HPDE6-E6E7 (cell line): ENCODE results near the gene PEX16.

ENCODE experiments used
- DNase-seq: peaks from one replicate; pipeline ENCODE4 v3.0.0; 2011; ENCODE audit warnings: missing footprints; ENCODE audit errors: extremely low spot score

Gene PEX16

GRCh38 chr11:45917623-45918330 is at the start of gene PEX16:
PEX16 (minus strand) TSS chr11:45917877; CDS start chr11:45917811, 66 bp downstream.
- peak; percentile 98 for DNase-seq

DNA sequence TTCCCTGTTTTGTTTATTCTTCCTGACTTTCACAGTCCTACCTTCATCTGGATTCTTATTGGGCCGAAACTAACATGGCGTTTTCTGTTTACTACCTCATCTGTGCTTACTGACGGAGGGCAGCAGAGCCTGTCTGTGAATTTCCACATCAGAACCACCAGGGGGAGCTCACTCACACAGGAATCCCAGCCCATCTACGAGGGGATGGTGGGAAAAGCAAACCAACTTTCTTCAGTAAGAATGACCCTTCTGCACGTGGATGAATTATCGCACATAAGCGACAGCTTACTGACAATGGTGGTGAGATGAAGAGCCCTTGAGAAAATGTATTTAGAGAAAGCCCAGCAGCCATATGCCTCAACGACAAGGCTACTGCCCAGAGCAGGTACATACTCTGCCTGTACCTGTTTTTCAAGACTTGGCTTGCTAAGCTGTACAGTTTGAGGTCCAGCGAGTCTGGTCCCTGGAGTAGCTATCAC is 47.3 kb upstream of the PEX16 start:
- DNase-seq: peak; percentile 72

DNA sequence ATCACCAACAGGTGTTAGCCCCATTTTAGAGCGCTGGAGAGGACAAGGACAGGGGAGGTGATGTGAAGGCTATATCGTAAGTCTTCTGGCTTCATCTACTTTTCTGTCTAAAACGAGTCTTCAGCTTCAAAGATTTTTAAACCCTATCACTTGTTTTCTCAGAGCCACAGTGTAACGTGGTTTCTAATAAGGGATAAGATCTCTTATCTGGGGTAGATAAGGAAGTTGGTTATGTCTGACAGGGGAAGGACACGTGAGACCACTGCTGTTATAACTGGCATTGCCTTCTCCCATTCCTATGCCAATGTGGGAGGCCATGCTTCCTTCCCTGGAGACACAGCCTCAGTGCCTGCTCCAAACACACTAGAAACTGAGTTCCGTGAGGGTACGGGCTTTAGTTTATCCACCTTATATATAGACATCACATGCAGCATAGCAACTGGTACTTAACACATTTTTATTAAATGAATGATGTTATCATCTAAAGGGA is 44.1 kb upstream of the PEX16 start:
- DNase-seq: no peak

GRCh38 chr11:45960387-45961095 is 42.9 kb upstream of the PEX16 start:
- DNase-seq: no peak

- no peak for DNase-seq
These were observed 42.2 kb upstream of the PEX16 start for GRCh38 chr11:45959851-45960250.

DNA sequence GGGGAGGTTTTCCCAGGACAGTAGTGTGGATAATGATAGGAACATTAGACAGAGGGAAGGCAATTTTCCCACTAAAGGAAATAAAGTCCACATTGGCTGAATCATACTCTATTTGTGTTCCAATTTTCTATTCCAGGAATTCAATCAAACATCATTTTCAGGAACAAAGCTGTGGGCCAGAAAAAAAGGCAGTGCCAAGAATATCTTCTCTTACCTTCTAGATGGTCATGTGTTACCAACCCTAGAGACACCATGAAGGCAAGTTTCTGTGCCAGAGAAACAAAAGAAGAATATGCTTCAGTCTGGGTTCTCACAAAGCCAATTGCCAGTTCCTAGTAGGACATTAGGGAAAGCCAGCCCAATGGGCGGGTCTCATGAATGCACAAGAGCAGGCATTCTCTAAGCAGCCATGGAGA is 32.3 kb upstream of the PEX16 start:
- DNase-seq: no peak

DNA sequence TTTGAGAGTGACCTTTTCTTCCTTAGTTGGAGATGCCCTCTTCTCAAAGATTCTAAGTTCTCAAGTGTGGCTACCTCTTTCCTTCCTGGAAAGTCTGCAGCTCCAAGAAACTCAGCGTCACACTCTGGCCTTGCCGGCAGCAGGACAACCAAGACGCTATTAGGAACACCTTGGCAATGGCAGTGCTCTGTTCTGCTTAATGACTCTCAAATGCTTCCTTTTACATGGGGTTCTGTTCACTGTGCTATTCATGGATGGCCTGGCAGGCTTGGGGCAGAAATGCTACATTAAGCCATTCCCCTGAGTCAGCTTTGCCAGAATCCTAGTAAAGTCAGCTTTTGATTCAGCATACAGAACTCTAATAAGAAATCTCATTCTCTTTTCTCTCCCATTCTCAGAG is 30.7 kb upstream of the PEX16 start:
- no peak for DNase-seq

DNA sequence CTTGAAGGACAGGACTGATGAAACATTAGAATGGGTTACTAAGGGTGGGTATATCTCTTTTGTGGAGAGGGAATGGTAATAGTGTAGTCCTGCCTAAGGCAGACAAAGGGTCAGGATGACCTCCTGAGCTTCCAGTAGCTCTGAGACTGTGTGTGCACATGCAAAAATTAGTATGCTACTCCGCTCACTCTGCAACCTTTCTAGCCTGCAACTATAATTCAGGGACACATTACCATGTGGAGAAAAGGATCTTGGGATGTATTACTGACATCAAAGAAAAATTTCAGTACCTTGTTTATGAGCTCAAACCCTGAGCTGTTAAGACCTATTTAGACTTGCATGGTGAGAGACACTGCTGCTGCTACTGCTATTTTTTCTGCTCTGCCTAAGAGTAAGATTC is 30.2 kb upstream of the PEX16 start:
- no peak for DNase-seq

DNA sequence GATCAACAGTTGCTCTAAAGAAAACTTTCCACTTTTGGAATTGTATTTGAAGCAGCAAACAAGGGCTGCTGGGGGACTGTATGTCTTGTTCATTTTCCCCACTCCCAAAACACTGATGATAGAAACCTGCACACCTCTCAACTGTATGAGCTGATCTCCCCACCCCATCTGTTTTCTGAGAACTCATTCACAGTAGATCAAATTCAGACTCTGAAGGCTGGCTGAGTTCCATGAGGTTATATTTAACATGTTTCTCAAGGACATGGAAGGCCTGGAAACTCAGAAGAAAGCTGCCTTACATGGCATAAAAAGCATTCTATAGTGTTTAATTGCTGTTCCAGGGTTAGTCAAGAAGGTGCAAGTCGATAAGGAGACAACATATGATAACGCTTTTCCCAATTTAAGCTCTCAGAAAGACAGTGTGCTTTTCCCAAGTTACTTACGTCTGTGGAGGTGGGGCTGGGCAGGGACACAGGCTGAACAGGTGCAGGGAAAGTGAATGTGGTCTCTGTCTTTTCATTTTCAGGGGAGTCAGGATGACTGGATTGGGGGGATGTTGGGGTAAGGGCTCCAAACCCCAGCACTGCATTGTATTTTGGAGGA is 27.8 kb upstream of the PEX16 start:
- DNase-seq: no peak

DNA sequence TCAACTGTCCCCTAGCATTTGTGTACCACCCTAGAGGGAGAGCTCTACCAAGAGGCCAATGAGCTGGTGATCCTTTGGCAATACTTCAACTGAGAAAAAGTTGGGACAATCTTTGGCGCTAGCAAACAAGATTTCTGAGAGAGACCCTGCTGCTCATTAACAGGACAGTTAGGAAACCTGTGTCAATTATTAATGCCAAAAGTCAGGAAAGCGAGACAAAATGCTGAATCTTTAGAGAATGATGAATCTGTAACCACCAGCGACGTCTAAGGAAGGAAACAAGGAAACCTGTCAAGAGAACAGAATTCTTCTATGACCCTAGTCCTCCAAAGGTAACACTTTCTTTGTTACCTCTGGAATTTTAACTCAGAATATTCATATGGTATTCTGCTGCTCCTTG is 24.7 kb upstream of the PEX16 start:
- no peak for DNase-seq

- no peak for DNase-seq
These were observed 23.6 kb upstream of the PEX16 start for GRCh38 chr11:45941285-45941684.

GRCh38 chr11:45939836-45940235 is 22.2 kb upstream of the PEX16 start:
- DNase-seq: no peak

DNA sequence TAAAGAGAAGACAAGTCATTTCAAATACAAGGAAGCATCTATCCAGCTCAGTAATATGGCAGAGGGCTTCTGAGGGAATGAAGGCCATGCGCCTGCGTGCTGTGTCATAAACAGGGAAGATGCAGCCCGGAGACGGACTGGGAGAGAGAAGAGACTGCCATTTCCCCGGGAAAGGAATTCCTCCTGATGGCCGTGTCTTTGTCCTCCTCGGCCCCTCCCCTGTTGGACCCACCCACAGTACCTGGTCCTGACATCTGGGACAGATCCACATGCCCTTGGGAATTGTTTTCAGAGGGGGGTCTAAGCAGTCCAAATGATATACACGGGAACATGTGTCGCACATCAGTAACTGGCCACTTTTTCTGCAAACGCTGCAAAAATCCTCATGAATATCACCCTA is 20.2 kb upstream of the PEX16 start:
- DNase-seq: no peak

DNA sequence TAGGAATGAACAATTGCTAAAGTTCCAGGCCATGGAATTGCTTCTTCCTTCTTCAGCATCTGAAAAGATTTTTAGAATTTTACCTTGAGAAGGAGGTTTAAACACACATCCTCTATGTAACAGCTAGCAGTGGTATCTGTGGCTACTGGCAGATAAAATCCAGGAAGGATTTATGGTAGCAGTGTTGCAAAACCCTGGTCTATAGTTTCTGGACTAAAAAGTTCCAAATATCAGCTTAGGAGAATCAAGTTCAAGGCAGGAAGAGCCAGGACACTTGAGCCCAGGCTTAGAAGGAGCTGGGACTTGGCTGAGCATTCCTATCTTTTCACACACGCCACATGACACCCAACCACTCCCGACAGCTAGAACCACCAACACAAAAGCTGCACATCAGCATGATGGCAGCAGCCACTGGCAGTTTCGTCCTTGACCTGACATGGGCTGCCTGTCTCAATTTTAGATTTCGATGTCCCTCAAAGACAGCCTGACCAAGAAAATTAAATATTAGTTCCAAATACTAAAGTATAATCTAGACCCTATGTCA is 18.9 kb upstream of the PEX16 start:
- DNase-seq: no peak

DNA sequence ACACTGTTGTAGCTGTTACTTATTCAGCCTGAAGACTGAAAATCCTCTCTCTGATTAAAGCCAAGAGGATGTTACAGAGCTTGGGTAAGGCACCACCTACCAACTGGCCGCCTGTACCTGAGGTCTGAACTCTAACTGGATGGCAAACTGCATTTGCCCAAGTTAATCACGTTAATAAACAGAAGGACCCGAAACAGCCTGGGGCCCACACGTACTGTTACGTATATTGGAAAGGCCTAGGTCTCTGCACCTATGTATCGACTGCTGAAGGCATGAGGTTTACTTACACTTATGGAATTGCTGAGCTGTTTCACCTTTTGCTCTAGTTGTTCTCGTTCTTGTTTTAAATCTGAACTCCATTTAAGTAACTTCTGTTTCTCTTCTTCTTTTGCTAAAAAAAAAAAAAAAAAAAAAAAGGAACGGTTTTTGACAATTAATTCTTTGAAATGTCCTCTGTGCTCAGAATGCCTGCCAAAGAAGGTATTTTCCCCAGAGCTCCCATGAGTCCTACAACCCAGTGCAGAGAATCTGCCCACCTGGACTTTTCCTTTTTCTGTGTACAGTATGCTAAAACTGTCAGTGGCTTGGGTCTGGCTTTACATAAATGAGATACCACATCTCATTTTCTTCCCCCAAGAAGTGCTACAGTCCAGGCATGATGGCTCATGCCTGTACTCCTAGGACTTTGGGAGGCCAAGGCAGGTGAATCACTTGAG is 17.8 kb upstream of the PEX16 start:
- DNase-seq: no peak

GRCh38 chr11:45934580-45935318 is 17.1 kb upstream of the PEX16 start:
- DNase-seq: no peak

DNA sequence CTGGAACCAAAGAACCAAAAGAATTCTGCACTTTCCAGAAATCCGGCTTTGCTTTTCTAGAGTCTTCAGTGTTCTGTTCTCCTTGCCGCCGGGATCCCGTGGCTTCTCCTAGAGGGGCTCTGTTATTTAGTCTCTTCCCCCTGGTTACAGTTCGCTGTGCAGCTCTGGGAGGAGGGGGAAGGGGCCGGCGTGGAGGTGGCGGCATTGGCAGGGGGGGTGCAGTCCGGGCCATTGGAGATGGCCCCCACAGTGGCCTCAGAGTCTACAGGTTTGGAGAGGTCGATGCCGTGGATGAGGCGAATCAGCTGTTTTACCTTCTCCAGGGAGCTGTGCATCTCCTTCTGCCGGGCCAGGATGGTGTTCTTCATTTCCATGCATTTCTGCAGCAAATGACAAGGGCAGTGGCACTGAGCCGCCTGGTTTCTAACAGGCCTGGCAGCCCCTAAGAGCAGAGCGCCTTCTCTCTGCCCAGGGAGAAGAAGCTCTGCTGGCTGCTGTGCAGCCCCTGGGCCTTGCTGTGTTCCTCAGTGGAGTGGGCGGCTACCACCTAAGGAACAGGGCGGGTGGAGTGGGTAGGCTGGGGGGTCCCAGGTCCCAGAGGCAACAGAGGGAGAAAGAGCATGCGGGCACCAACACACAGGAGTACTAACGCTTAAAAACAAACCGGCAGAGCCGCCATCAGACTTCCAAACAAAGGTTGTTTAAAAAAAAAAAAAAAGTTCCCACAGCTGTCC is 16.3 kb upstream of the PEX16 start:
- no peak for DNase-seq

- DNase-seq: no peak
These were observed 15.6 kb upstream of the PEX16 start for GRCh38 chr11:45933131-45933831.

- DNase-seq: no peak
These were observed 14.5 kb upstream of the PEX16 start for GRCh38 chr11:45932217-45932616.

GRCh38 chr11:45931739-45932138 is 14.1 kb upstream of the PEX16 start:
- no peak for DNase-seq
